C4-2B (cell line): Measurements from ENCODE around the gene HOXC11.
A peak's percentile ranks its signal among the peaks of the same experiment; 100 is the strongest.

ENCODE experiments used
- H3K27ac ChIP-seq: fragments of 450-650 bp; 2 replicates; pipeline ENCODE4 v1.5.1; 2017
- CTCF ChIP-seq: fragments of 450-650 bp; conservative IDR thresholded peaks from 2 replicates; pipeline ENCODE4 v1.5.1; 2017; ENCODE audit warnings: mild to moderate bottlenecking
- ZFX ChIP-seq: fragments of 450-650 bp; IDR thresholded peaks from 2 replicates; pipeline ENCODE4 v1.6.1; 2017

The HOXC11 gene

GRCh38 chr12:53940443-53941014 lies 32.4 kb upstream of the HOXC11 start:
- H3K27ac ChIP-seq: peak overlapping the region; percentile 77; the same call in 1 of the 2 replicates
- no peak for TF ChIP-seq CTCF
- no peak for TF ChIP-seq ZFX

DNA sequence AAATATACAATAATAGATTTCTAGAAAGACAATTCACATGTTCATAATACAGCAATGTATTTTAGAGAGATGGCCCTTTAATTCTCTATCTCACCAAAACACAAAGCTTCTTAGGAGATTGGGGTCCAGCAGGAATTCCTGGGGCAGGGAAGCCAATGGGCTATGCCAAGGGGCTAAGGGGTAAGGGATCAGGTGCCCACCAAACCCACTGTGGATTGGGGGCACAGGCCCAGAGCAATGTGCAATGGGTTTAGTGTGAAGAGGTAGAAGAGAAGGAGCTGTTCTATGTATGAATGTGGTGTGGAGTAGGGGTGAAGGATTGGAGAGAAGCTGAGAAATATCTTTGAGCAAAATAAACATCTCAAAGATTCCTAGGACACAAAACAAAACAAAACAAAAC lies 31.7 kb upstream of the HOXC11 start:
- H3K27ac ChIP-seq: no peak overlapping the region
- TF ChIP-seq ZFX (no peak), CTCF (no peak)

GRCh38 chr12:53941750-53942149 lies 31.2 kb upstream of the HOXC11 start:
- TF ChIP-seq CTCF (no peak), ZFX (no peak)
- H3K27ac ChIP-seq: no peak overlapping the region

DNA sequence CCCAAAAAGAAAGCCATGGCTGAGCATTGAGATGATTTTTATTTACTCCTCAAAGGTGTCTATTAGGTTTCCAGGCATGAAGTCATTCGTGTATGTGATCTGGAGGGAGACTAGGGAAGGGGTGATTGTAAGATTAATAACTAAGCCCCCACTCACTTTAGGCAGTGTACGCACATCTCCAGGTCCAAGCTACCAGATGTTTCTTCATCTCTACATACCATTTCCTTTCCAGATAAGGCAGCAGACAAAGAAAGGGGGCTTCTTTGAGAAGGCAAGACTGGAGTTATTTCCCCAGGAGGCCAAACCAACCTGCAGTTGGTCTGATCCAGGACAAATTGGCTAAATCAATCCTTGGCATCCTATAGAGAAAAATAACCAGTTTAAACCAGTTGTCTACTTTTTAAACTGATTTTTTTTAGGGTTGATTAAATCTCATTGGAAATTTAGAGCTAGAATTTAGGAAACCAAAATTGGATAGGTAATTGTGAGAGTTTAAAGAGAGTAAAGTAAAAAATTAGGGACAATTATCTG lies 30.4 kb upstream of the HOXC11 start:
- no peak overlapping the region for H3K27ac ChIP-seq
- TF ChIP-seq CTCF: no peak
- no peak for TF ChIP-seq ZFX

DNA sequence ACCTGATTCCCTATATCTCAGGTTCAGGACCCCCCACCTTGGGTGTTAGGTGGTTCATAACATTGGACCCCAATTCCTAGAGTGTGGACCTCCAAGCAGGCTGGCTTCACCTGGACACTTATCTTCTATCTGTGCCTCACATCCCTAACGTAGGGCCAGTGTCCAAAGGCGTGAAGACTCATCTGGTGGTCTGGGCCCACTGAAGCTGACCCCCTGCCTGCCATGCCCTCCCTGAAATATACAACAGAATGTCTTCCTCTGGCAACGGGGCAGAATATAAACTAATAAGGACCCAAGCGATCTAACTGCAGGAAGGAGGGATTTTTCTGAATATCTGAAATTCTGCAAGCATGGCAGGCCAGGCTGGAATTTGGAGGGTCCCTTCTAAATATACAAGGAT lies 28.7 kb upstream of the HOXC11 start:
- no peak overlapping the region for H3K27ac ChIP-seq
- TF ChIP-seq ZFX (no peak), CTCF (no peak)

DNA sequence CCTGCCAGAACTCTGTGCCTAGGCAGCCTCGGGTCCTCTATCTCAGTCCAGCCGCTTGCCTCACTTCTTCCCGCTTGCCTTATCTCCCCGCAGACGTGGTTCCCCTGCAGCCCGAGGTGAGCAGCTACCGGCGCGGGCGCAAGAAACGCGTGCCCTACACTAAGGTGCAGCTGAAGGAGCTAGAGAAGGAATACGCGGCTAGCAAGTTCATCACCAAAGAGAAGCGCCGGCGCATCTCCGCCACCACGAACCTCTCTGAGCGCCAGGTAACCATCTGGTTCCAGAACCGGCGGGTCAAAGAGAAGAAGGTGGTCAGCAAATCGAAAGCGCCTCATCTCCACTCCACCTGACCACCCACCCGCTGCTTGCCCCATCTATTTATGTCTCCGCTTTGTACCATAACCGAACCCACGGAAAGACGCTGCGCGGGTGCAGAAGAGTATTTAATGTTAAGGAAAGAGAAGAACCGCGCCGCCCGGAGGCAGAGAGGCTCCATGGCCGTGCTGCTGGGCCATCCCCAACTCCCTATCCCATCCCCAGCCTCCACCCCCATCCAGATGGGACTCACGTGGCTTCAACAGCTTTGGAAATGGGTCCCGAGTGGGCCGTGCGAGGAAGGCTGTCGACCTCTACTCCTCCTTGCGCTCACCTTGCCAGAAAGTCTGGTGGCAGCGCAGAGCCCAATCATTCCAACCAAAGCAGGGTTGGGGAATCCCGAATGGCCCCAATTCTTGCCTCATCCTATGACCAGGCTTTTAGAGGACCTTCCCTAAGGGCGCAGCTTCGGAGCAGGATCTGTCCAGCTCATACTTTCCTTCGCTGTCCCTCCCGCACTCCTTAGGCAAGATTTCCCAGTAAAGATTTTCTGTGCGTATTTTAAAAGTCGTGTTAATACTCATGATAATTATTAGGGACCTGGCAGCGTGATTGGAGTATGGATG lies 27.7 kb upstream of the HOXC11 start:
- TF ChIP-seq ZFX: no peak
- TF ChIP-seq CTCF: no peak
- H3K27ac ChIP-seq: no peak overlapping the region

- no peak for TF ChIP-seq CTCF
- TF ChIP-seq ZFX: no peak
- H3K27ac ChIP-seq: no peak overlapping the region
These were observed 25.2 kb upstream of the HOXC11 start for GRCh38 chr12:53947743-53948142.
